Measurements from ENCODE around the gene C1QTNF8.
"Not testable (repeated sequence)": the region's sequence is repeated elsewhere in the genome, so short reads cannot be mapped to it uniquely, and the experiment has no call there.

C1QTNF8 gene

DNA sequence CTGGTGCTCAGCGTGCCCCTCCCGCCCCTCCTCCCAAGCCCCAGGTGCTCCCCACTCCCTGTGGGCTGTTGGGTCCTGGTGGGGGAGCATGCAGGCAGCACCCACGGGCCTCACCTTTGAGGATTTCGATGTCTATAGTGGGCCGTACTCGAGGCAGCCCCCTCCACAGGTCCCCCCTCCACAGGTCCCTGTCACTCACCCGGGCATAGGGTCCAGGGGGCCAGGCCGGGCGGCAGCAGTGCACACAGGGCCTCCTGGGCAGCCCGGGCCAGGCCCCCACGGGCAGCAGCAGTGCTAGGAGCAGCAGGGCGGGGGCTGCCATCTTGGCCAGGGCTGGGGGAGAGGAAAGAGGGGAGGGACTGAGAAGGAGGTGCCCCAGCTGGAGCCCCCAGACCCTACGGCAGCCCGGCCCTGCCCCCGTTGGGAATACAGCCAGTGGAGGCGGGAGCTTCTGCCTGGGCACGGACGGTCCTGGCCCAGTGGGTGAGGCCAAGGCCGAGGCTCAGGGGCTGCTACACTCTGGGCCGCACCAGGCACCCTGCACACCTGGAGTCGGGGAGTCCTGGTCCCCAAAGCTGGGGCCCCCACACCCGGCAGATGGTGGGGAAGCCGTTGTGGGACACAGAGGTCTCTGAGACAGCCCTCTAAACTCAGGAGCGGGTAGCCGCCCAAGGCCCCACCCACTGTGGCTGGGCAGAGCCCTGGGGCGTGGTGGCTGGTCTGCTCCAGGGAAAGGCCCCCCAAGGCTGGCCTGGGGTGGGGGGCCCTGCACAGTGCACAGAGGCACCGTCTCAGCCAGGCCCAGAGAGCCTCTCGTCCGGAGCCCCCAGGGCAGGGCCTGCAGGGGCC lies 1.2 kb downstream of the C1QTNF8 start:
- DNase-seq (ENCODE audit: low spot score) = no peak

- DNase-seq (ENCODE audit: low spot score) = no peak
Observed at GRCh38 chr16:1094124-1094479, 1.9 kb downstream of the C1QTNF8 start.

- DNase-seq (ENCODE audit: low spot score) = peak; percentile 72
Observed at GRCh38 chr16:1093284-1094123, 2.5 kb downstream of the C1QTNF8 start.

DNA sequence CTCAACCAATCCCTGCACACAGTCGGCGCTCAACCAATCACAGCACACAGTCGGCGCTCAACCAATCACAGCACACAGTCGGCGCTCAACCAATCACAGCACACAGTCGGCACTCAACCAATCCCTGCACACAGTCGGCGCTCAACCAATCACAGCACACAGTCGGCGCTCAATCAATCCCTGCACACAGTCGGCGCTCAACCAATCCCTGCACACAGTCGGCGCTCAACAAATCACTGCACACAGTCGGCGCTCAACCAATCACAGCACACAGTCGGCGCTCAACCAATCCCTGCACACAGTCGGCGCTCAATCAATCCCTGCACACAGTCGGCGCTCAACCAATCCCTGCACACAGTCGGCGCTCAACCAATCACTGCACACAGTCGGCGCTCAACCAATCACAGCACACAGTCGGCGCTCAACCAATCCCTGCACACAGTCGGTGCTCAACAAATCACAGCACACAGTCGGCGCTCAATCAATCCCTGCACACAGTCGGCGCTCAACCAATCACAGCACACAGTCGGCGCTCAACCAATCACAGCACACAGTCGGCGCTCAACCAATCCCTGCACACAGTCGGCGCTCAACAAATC lies 3.3 kb downstream of the C1QTNF8 start:
- DNase-seq (ENCODE audit: low spot score) = not testable (repeated sequence)

GRCh38 chr16:1091992-1092552 lies 4.0 kb downstream of the C1QTNF8 start:
- no peak for DNase-seq (ENCODE audit: low spot score)

- DNase-seq (ENCODE audit: low spot score) = no peak
Observed at GRCh38 chr16:1090620-1091587, 5.1 kb downstream of the C1QTNF8 start.

GRCh38 chr16:1089822-1090619 lies 6.0 kb downstream of the C1QTNF8 start:
- no peak for DNase-seq (ENCODE audit: low spot score)

DNA sequence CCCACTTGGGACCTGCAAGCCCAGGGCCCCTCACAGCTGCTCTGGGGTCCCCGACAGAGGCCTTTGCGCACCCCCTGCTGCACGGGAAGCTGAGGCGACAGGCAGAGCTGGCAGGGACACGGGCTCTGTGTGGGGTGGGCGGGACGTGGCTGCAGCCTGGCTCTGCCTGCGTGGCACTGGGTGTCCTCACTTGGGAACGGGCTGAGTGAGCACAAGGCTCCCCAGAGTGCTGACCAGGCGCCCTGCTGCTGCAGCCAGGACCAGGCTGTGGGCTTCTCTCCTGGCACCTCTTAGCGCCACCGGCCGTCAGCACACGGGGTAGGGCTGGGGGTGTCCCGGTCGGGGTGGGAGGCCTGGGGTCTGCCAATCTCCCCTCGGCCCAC lies 6.6 kb downstream of the C1QTNF8 start:
- no peak for DNase-seq (ENCODE audit: low spot score)

DNA sequence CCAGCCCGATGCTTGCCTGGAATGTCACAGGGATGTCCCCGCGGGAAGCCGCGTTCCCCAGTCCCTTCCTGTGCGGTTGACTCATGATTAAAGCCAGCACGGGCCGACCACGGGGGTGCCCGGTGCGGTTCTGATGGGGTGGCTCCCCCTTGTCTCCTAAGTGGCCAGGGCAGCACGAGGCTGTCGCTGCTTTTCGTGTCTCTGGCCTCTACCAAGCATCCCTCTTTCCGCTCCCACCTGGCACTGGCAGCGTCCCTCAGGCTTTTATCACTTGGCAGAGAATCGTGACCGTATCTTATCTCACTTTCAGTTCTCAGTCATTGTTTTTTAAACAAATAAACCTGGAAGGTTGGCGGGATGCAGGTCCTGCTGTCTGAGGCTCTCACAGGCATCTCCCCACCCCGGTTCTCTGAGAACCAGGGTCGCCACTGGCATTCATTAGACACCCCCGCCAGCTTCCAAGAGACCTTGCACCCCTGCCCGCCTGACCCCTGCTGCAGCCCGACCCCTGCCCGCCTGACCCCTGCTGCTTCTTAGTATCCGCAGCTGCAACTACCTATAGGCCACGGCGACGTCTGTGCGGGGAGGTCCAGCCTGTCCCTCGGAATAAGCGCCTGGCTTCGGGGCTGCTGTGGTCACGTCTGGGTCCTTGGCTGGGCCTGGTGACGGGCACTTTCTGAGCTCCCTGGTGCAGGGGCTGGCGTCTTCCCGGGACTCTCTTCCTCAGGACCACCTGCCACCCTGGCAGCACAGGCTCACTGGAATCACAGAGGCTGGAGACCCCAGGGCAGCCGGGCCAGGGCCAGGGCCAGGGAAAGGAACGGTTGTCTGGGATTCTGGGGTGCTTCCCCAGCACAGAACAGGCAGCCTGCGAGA lies 7.5 kb downstream of the C1QTNF8 start:
- no peak for DNase-seq (ENCODE audit: low spot score)

DNA sequence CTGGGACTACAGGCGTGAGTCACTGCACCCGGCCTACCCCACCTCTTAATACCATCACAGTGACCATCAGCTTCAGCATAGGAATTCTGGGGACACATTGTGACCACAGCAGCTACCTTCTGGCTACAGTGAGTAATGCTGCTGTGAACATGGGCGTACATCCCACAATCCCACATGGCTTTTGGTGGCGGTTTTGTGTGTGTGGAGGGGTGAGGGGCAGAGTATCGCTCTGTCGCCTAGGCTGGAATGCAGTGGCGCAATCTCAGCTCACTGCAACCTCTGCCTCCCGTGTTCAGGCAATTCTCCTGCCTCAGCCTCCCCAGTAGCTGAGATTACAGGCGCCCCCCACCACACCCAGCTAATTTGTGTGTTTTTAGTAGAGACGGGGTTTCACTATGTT lies 9.6 kb downstream of the C1QTNF8 start:
- DNase-seq (ENCODE audit: low spot score) = not testable (repeated sequence)

- DNase-seq (ENCODE audit: low spot score) = no peak
Observed at GRCh38 chr16:1084971-1085370, 11.1 kb downstream of the C1QTNF8 start.

DNA sequence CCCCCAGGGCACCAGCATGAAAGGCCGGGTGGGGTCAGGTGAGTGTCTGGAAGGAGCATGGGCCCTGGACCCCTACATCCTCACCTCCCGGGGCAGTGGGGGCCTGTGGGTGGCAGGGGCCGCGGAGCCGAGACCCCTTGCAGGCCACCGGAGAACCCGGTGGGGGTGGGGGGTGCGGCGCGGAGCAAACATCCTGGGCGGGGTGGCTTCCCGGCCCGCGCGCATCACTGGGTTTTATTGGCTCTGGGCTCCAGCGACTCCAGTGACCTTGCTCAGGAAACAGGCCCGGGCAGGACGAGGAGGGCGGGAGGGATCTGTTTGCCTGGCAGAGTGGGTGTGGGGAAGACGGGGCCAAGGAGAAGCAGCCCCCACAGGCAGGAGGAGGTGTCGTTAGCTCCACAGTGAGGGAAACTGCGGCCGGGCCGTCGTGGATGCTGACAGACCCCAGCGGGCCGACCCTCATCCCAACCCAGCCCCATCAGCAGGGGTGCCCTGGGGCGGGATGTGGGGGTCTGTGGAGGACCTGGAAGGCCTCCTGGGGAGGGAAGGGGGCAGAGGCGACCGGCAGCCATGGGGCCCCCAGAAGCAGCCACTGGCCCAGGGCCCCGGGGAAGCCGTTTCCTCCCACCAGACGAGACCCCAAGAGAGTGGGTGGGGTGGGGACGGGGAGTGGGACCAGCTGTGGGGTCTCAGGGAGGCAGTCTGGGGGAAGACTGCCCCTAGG lies 12.9 kb downstream of the C1QTNF8 start:
- no peak for DNase-seq (ENCODE audit: low spot score)

DNA sequence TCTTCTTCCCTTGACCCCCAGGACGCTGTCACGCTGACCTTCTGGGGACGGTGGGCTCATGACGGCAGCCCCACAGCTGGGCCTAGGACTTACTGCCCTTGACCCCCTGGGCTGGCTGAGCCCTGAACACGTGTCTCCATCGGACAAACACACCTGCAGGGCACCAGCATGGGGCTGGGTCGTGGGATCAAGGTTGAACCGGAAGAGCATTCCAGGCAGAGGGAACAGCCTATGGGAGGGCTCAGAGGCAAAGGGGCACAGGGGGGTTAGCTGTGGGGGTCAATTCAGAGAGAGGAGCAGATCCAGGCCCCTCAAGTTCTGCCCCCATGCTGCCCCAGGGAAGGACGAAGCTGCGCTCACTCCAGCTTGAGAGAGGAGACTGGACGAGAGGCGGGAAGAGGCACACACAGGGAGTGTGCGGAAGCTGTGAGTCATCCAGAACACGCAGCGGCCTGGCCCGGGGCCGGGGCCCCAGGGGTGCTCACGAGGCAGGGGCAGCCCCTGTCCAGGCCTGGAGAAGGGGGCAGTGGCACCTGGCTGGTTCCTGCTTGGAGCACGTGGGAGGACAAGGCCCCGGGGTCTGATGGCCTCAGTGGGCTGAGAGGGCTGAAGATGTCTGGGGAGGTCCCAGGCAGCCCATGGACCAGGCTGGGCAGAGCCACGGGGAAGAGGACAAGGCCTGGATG lies 13.6 kb downstream of the C1QTNF8 start:
- DNase-seq (ENCODE audit: low spot score) = no peak

DNA sequence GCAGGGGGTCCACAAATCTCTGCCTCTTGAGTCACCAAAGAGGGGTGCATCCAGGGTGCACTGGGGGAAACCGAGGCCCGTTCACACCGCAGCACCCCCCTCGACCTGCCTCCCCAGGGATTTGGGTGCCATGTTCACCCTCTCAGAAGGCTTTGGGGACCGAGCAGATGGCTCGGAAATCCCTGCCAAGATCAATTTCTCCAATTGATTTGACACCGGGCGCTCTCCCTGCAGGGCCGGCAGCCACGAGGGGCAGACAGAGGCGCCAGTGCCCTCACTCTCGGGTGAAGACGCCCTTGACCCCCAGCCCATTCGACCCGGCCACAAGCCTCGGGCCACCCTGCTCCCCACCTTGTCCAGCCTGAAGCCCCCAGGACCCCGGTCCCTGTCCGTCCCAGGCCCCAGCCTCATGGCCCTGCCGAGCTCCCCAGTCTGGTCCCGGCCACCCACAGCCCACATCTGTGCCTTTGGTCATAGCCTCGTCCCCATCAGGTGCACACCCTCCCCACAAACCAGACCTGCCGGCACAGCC lies 14.2 kb downstream of the C1QTNF8 start:
- DNase-seq (ENCODE audit: low spot score) = no peak

DNA sequence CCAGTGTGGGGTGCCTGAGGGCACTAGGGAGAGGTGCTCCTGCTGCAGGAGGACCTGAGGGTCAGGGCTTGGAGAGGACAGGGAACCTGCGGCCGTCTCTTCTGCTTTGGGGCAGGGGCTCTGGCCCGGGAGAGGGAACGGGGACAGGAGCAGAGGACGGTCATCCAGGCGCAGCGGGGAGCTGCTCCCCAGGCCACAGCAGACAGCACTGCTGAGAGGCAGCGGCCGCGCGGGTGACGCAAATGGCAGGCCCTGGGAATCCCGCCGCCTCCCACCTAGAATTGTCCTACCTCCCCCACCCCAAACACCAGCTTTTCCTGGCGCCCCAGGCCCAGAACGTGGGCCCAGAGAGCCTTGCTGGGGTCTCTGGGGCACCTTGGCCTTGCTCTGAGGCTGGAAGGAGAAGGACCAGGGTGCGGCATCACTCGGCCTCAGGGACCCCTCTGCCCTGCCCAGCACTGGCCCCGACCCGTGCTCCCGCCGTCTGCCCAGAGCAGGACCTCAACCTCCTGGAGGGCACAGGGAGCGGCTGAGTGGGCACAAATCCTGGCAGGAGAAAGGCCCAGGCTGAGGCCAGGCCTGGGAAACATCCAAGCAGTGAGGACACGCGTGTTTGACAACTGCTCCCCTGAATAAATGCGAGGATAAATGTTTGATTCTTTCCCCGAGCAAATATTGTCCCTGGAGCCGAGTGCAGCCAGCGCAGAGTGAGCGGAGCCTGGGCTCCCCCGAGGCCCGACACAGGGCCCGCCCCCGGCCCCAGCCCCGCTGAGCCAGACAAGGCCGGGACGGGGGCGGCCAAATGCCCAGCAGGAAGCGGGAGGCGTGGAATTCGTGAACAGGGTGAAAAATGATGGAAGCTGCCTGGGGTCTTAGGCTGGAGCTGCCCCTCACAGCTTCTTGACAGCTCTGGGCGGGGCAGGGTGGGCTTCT lies 15.0 kb downstream of the C1QTNF8 start:
- DNase-seq (ENCODE audit: low spot score) = no peak

- no peak for DNase-seq (ENCODE audit: low spot score)
Observed at GRCh38 chr16:1079786-1080525, 16.1 kb downstream of the C1QTNF8 start.
